ENCODE data around the gene GRPR. TPM values are rescaled to one million over a fixed set of nuclear protein-coding genes. Genes with fewer than 3 reads are reported as not detected.
A peak's percentile ranks its signal among the peaks of the same experiment; 100 is the strongest.

GRPR gene
- total RNA-seq, 1 experiment from 2014 or later = 28.8 TPM

DNA sequence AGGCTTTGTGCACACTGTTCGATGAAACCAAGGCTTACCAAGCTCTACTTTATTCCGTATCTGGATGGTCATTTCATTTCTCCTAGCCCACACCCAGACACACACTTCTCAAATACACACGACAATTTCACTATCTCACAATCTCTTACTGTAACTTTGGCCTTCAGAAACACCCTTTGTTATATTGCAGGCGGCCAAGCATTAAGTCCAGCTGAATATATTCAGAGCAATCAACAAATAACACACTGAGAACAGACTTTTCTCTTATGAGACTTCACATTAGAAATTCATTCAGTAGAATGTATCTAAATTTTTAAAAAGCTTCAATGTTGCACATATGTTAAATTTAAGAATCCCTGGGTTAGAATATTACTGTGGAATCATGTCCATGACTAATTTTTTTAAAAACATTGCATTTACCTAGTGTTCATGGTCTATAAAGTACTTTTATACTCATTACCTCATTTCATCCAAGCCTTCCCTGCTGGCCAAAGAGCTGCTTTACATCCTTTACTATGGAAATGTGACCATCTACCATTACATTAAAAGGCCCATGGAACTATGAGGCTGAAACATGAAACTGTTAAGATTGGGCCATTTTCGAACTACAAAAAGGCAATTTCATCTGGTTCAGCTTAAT is 33.4 kb downstream of the GRPR start:
- TF ChIP-seq, protein P1, sequence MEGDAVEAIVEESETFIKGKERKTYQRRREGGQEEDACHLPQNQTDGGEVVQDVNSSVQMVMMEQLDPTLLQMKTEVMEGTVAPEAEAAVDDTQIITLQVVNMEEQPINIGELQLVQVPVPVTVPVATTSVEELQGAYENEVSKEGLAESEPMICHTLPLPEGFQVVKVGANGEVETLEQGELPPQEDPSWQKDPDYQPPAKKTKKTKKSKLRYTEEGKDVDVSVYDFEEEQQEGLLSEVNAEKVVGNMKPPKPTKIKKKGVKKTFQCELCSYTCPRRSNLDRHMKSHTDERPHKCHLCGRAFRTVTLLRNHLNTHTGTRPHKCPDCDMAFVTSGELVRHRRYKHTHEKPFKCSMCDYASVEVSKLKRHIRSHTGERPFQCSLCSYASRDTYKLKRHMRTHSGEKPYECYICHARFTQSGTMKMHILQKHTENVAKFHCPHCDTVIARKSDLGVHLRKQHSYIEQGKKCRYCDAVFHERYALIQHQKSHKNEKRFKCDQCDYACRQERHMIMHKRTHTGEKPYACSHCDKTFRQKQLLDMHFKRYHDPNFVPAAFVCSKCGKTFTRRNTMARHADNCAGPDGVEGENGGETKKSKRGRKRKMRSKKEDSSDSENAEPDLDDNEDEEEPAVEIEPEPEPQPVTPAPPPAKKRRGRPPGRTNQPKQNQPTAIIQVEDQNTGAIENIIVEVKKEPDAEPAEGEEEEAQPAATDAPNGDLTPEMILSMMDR (conservative IDR thresholded peaks at IDR 0.05) = peak; percentile 30; the same call in 2 of the 3 replicates
- Mint-ChIP-seq H3K36me3 (ENCODE audit: insufficient read depth in 1 of 3, low read depth in 3 of 3) (peaks cover 14 to 97% (median 58%) of the 10 kb centered on the region in 3 experiments), H3K9me3 (no peaks in the 10 kb centered on the region; a peak in 1 of 5 replicates), H3K27me3 (ENCODE audit: low read depth) (no peaks in the 10 kb centered on the region), H3K4me1 (peaks cover 16 to 19% of the 10 kb centered on the region in 2 experiments), H3K4me3 (no peak overlapping the region), H3K27ac (no peak overlapping the region)
- no peak overlapping the region for H2BK15ac ChIP-seq (ENCODE audit: low read depth, low read length)
- H3K23ac ChIP-seq (ENCODE audit: insufficient read length, low read depth, low read length) = no peak overlapping the region
- no peak overlapping the region for H3K56ac ChIP-seq (ENCODE audit: insufficient read length, low read depth, low read length)
- no peaks in the 10 kb centered on the region for H3K23me2 ChIP-seq (ENCODE audit: insufficient read length, low read depth, low read length, poor library complexity, severe bottlenecking)
- no peak overlapping the region for H3K4ac ChIP-seq (ENCODE audit: low read depth, low read length)
- H3K9me3 ChIP-seq (ENCODE audit: control insufficient read depth, low read depth, low read length) = no peaks in the 10 kb centered on the region
- no peak overlapping the region for H3K27ac ChIP-seq (ENCODE audit: insufficient read length, low read depth, low read length)
- no peaks in the 10 kb centered on the region for H3K79me2 ChIP-seq (ENCODE audit: insufficient read depth, low read length)
- no peak overlapping the region for H2BK12ac ChIP-seq (ENCODE audit: insufficient read length, low read depth, low read length)
- H2AK5ac ChIP-seq (ENCODE audit: insufficient read length, low read length) = no peak overlapping the region
- DNase-seq = no peak
- no peaks in the 10 kb centered on the region for H3K27me3 ChIP-seq (ENCODE audit: insufficient read depth, low read length)
- no peak overlapping the region for H2BK5ac ChIP-seq (ENCODE audit: insufficient read length, low read length)
- WGBS (ENCODE audit: extremely low coverage, insufficient read length, low lambda C conversion rate) = 100% methylated on average over 1 of the region's 5 CpGs
- no peak overlapping the region for H3K18ac ChIP-seq (ENCODE audit: insufficient read length, low read depth, low read length)
- no peak overlapping the region for H4K91ac ChIP-seq (ENCODE audit: insufficient read length, low read depth, low read length)
- H3K14ac ChIP-seq (ENCODE audit: insufficient read depth, low read length) = no peak overlapping the region
- no peak overlapping the region for H4K5ac ChIP-seq (ENCODE audit: insufficient read length, low read depth, low read length)
- H3K4me1 ChIP-seq (ENCODE audit: insufficient read depth, low read length) = peaks cover 4% of the 10 kb centered on the region; the same call in 1 of the 2 replicates
- no peaks in the 10 kb centered on the region for H4K20me1 ChIP-seq (ENCODE audit: control insufficient read depth, insufficient read depth, insufficient read length)
- peaks cover 6% of the 10 kb centered on the region for H3K79me1 ChIP-seq (ENCODE audit: insufficient read depth, low read depth, low read length, poor library complexity, severe bottlenecking)
- no peak overlapping the region for H3K9ac ChIP-seq (ENCODE audit: extremely low read depth, insufficient read length, low read length)
- no peak overlapping the region for H2AFZ ChIP-seq (ENCODE audit: low read length)
- no peak overlapping the region for H3T11ph ChIP-seq (ENCODE audit: low read length)
- no peak overlapping the region for H2BK20ac ChIP-seq (ENCODE audit: low read depth, low read length, poor library complexity, severe bottlenecking)
- no peak overlapping the region for H2BK120ac ChIP-seq (ENCODE audit: low read depth, low read length, poor library complexity, severe bottlenecking)
- no peak overlapping the region for H4K8ac ChIP-seq (replicated peaks; ENCODE audit: insufficient read length, low read depth, low read length)
- no peak overlapping the region for H3K4me2 ChIP-seq (ENCODE audit: insufficient read depth, insufficient read length, low read length)
